Endodermal cell (in vitro differentiated cells): ENCODE data around the gene FRY. TPM values are rescaled to one million over a fixed set of nuclear protein-coding genes. Genes with fewer than 3 reads are reported as not detected.

Source experiments
- DNase-seq: peaks from one replicate; pipeline ENCODE4 v3.0.0-alpha.2; 2017
- H3K27ac ChIP-seq: 2 replicates; pipeline ENCODE4 v1.5.1; 2013; ENCODE audit warnings: mild to moderate bottlenecking, low read depth, low read length, moderate library complexity
- H3K27me3 ChIP-seq: 2 replicates; pipeline ENCODE4 v1.6.1; 2013; ENCODE audit warnings: mild to moderate bottlenecking, low read length, moderate library complexity; ENCODE audit not compliant: insufficient read depth, control insufficient read depth, poor library complexity, severe bottlenecking
- H3K36me3 ChIP-seq: 2 replicates; pipeline ENCODE4 v1.7.0; 2013; ENCODE audit warnings: mild to moderate bottlenecking, low read length, moderate library complexity; ENCODE audit not compliant: control insufficient read depth, insufficient read depth
- H3K4me1 ChIP-seq: one replicate; pipeline ENCODE4 v1.7.0; 2013; ENCODE audit warnings: low read length; ENCODE audit not compliant: control insufficient read depth, insufficient read depth
- H3K4me3 ChIP-seq: 2 replicates; pipeline ENCODE4 v1.5.1; 2013; ENCODE audit warnings: mild to moderate bottlenecking, low read length, moderate library complexity
- H3K9ac ChIP-seq: 2 replicates; pipeline ENCODE4 v1.6.1; 2013; ENCODE audit warnings: mild to moderate bottlenecking, low read length, moderate library complexity; ENCODE audit not compliant: poor library complexity, severe bottlenecking; ENCODE audit errors: extremely low read depth
- H3K9me3 ChIP-seq: 2 replicates; pipeline ENCODE4 v1.6.1; 2013; ENCODE audit warnings: mild to moderate bottlenecking, low read length, moderate library complexity; ENCODE audit not compliant: control insufficient read depth
- H3K27ac Mint-ChIP-seq: 2 replicates; pipeline ENCODE4 v1.8.0; 2020; ENCODE audit warnings: mixed read lengths
- H3K27me3 Mint-ChIP-seq: 2 replicates; pipeline ENCODE4 v1.8.0; 2021; ENCODE audit warnings: mild to moderate bottlenecking, mixed read lengths; ENCODE audit not compliant: insufficient read depth
- H3K36me3 Mint-ChIP-seq: 2 replicates; pipeline ENCODE4 v1.8.0; 2020; ENCODE audit warnings: low read depth, mixed read lengths
- H3K4me1 Mint-ChIP-seq: 2 replicates; pipeline ENCODE4 v1.8.0; 2020; ENCODE audit warnings: mixed read lengths
- H3K4me3 Mint-ChIP-seq: 2 replicates; pipeline ENCODE4 v1.8.0; 2020; ENCODE audit warnings: mild to moderate bottlenecking, moderate library complexity, mixed read lengths
- H3K9me3 Mint-ChIP-seq: 2 replicates; pipeline ENCODE4 v1.8.0; 2020; ENCODE audit warnings: mild to moderate bottlenecking, mixed read lengths
- CTCF ChIP-seq: fragments of 200-600 bp; sonication (generic); conservative IDR thresholded peaks from 2 replicates; pipeline ENCODE4 v1.5.0; 2021; ENCODE audit warnings: antibody characterized with exemption, mild to moderate bottlenecking
- WGBS, 2 experiments: methylation state at CpG; one replicate each; pipeline versions ENCODE4 v1.1.5 to v1.1.7; 2013; ENCODE audit warnings: missing lambda C conversion rate in 2 of 2, mixed read lengths in 1 of 2; ENCODE audit not compliant: insufficient coverage in 1 of 2, insufficient read length in 1 of 2; 5-methylcytosine and 5-hydroxymethylcytosine counted together
- total RNA-seq, 2 donors: library from RNA; stranded (reverse); fragmentation: NEBNext Ultra II Directional in 1 of 2; extraction: Animal tissue kit (Norgen Biotek cat#: 25700) in 1 of 2; gene quantifications; 2 replicates in 1 of 2; 3 replicates in 1 of 2; pipeline ENCODE4 v1.2.1, GENCODE V29; 2021

Gene FRY
- total RNA-seq, 2 donors from 2014 or later: 20.1 to 30.8 TPM

- Histone ChIP-seq H3K27me3 (no peaks in the 10 kb centered on the region), H3K4me1 (no peaks in the 10 kb centered on the region), H3K9me3 (no peaks in the 10 kb centered on the region), H3K9ac (no peak overlapping the region), H3K27ac (no peak overlapping the region), H3K36me3 (no peaks in the 10 kb centered on the region), H3K4me3 (no peak overlapping the region)
- no peak for TF ChIP-seq CTCF
- DNase-seq: no peak
- Mint-ChIP-seq H3K9me3 (no peaks in the 10 kb centered on the region), H3K36me3 (peaks cover 1% of the 10 kb centered on the region), H3K27ac (no peak overlapping the region), H3K27me3 (no peaks in the 10 kb centered on the region), H3K4me3 (no peak overlapping the region), H3K4me1 (no peaks in the 10 kb centered on the region)
- 93 to 97% methylated on average over 6 to 10 of the region's 10 CpGs for WGBS, 2 experiments
Observed at GRCh38 chr13:32254916-32255723, 223.5 kb downstream of the FRY start.

GRCh38 chr13:32255724-32256109, 224.1 kb downstream of the FRY start:
- H3K4me1 ChIP-seq: no peaks in the 10 kb centered on the region
- 86 to 93% methylated on average over 1 to 5 of the region's 6 CpGs for WGBS, 2 experiments
- Mint-ChIP-seq H3K9me3 (no peaks in the 10 kb centered on the region), H3K4me3 (no peak overlapping the region), H3K4me1 (no peaks in the 10 kb centered on the region), H3K27me3 (no peaks in the 10 kb centered on the region), H3K36me3 (no peaks in the 10 kb centered on the region), H3K27ac (no peak overlapping the region)
- no peaks in the 10 kb centered on the region for H3K27me3 ChIP-seq
- no peak overlapping the region for H3K9ac ChIP-seq
- H3K9me3 ChIP-seq: no peaks in the 10 kb centered on the region
- no peaks in the 10 kb centered on the region for H3K36me3 ChIP-seq
- DNase-seq: no peak
- no peak for TF ChIP-seq CTCF
- no peak overlapping the region for H3K27ac ChIP-seq
- no peak overlapping the region for H3K4me3 ChIP-seq

GRCh38 chr13:32256243-32256642, 224.7 kb downstream of the FRY start:
- no peak overlapping the region for H3K4me3 ChIP-seq
- H3K36me3 Mint-ChIP-seq: no peaks in the 10 kb centered on the region
- H3K36me3 ChIP-seq: no peaks in the 10 kb centered on the region
- H3K9me3 ChIP-seq: no peaks in the 10 kb centered on the region
- H3K27me3 ChIP-seq: no peaks in the 10 kb centered on the region
- H3K27ac ChIP-seq: no peak overlapping the region
- H3K4me3 Mint-ChIP-seq: no peak overlapping the region
- TF ChIP-seq CTCF: no peak
- no peaks in the 10 kb centered on the region for H3K4me1 Mint-ChIP-seq
- no peaks in the 10 kb centered on the region for H3K27me3 Mint-ChIP-seq
- H3K27ac Mint-ChIP-seq: no peak overlapping the region
- no peaks in the 10 kb centered on the region for H3K9me3 Mint-ChIP-seq
- no peak for DNase-seq
- WGBS, 2 experiments: 84 to 95% methylated on average over 2 to 3 of the region's 4 CpGs
- H3K4me1 ChIP-seq: no peaks in the 10 kb centered on the region
- no peak overlapping the region for H3K9ac ChIP-seq
